NB4 (cell line): Measurements from ENCODE around the gene CYP4B1.

Experiments used
- MYC ChIP-seq: IDR thresholded peaks from 2 replicates; pipeline ENCODE4 v1.6.1; 2011; ENCODE audit warnings: low read depth, low read length
- POLR2A ChIP-seq: IDR thresholded peaks from 2 replicates; pipeline ENCODE4 v1.6.1; 2011; ENCODE audit warnings: mild to moderate bottlenecking; ENCODE audit not compliant: insufficient read length; ENCODE audit errors: extremely low read depth
- TF ChIP-seq, protein P1 (sequence below): IDR thresholded peaks from one replicate; pipeline ENCODE4 v1.5.1; 2012; ENCODE audit warnings: low read depth, low read length
- TF ChIP-seq, protein P2 (sequence below): IDR thresholded peaks from 2 replicates; pipeline ENCODE4 v1.6.1; 2011; ENCODE audit warnings: low read depth, low read length

DNA sequence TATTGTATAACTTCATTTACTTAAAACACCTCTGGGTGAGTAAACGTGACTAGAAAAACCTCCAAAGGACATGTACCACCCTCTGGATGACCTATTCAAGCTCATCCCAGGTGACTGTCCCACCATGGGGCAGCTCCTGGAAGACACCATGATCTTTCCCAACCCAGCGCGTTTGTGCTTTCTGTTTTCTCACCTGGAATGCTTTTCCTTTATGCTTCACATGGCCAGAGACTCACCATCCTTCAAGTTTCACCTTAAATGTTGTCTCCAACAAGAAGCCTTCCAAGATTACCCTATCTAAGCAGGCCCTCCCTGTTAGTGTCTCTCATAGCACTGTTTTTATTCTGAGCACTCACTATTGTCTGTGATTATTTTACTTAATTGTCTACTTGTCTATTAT, 11.1 kb downstream of the CYP4B1 start:
- TF ChIP-seq, protein P1, sequence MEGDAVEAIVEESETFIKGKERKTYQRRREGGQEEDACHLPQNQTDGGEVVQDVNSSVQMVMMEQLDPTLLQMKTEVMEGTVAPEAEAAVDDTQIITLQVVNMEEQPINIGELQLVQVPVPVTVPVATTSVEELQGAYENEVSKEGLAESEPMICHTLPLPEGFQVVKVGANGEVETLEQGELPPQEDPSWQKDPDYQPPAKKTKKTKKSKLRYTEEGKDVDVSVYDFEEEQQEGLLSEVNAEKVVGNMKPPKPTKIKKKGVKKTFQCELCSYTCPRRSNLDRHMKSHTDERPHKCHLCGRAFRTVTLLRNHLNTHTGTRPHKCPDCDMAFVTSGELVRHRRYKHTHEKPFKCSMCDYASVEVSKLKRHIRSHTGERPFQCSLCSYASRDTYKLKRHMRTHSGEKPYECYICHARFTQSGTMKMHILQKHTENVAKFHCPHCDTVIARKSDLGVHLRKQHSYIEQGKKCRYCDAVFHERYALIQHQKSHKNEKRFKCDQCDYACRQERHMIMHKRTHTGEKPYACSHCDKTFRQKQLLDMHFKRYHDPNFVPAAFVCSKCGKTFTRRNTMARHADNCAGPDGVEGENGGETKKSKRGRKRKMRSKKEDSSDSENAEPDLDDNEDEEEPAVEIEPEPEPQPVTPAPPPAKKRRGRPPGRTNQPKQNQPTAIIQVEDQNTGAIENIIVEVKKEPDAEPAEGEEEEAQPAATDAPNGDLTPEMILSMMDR: no peak
- TF ChIP-seq POLR2A (no peak), MYC (no peak)
- TF ChIP-seq, protein P2, sequence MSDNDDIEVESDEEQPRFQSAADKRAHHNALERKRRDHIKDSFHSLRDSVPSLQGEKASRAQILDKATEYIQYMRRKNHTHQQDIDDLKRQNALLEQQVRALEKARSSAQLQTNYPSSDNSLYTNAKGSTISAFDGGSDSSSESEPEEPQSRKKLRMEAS: no peak
